HEK293 (cell line): Measurements from ENCODE around the gene KBTBD13.
A peak's percentile ranks its signal among the peaks of the same experiment; 100 is the strongest.
"Not testable (repeated sequence)": the region's sequence is repeated elsewhere in the genome, so short reads cannot be mapped to it uniquely, and the experiment has no call there.

Experiments used
- CTCF ChIA-PET: fragments of 350-600 bp; formaldehyde crosslinking; extraction: SDS; loops from one replicate; lab custom pipeline; 2021; ENCODE audit warnings: antibody characterized with exemption; lab: Yijun Ruan, JAX
- POLR2A ChIA-PET: fragments of 300-600 bp; formaldehyde crosslinking; extraction: SDS; loops from one replicate; lab custom pipeline; 2020; ENCODE audit warnings: antibody characterized with exemption, inconsistent platforms; lab: Yijun Ruan, JAX
- H3K27ac ChIP-seq: fragments of 200-500 bp; sonication (Bioruptor generic); 2 replicates; pipeline ENCODE4 v1.5.1; 2014; ENCODE audit warnings: low read depth, low read length, control low read depth, inconsistent platforms; ENCODE audit errors: extremely low read depth
- H3K36me3 ChIP-seq, 2 experiments: fragments of 200-500 bp in 1 of 2; sonication (Bioruptor generic) in 1 of 2; 1 replicate in 1 of 2; 2 replicates in 1 of 2; pipeline ENCODE4 v1.5.1; 2014 to 2017; ENCODE audit warnings: inconsistent platforms in 2 of 2, low read length in 2 of 2; ENCODE audit not compliant: control insufficient read depth in 2 of 2, insufficient read depth in 1 of 2
- H3K4me1 ChIP-seq: fragments of 200-500 bp; sonication (Bioruptor generic); 2 replicates; pipeline ENCODE4 v1.5.1; 2014; ENCODE audit warnings: mild to moderate bottlenecking, low read length, inconsistent platforms; ENCODE audit not compliant: control insufficient read depth, insufficient read depth
- H3K4me3 ChIP-seq: 2 replicates; pipeline ENCODE4 v1.5.1; 2011; ENCODE audit warnings: low read depth, mild to moderate bottlenecking, control low read depth, low read length, moderate library complexity
- H3K9me3 ChIP-seq: fragments of 200-500 bp; sonication (Bioruptor generic); 2 replicates; pipeline ENCODE4 v1.5.1; 2014; ENCODE audit warnings: low read depth, low read length, inconsistent platforms; ENCODE audit not compliant: control insufficient read depth, insufficient read depth
- GLIS1 ChIP-seq: fragments of 450-650 bp; formaldehyde crosslinking; IDR thresholded peaks from 2 replicates; pipeline ENCODE4 v1.5.1; 2016; ENCODE audit warnings: missing biosample characterization, missing genetic modification characterization
- PRDM2 ChIP-seq: fragments of 450-650 bp; formaldehyde crosslinking; IDR thresholded peaks from 2 replicates; pipeline ENCODE4 v1.5.1; 2016; ENCODE audit warnings: missing biosample characterization, missing genetic modification characterization, borderline replicate concordance
- ZFHX2 ChIP-seq: fragments of 450-650 bp; formaldehyde crosslinking; conservative IDR thresholded peaks from 2 replicates; pipeline ENCODE4 v1.5.1; 2016; ENCODE audit warnings: missing biosample characterization, missing genetic modification characterization
- ZNF155 ChIP-seq: fragments of 450-650 bp; formaldehyde crosslinking; IDR thresholded peaks from 2 replicates; pipeline ENCODE4 v1.5.1; 2016; ENCODE audit warnings: missing biosample characterization, missing genetic modification characterization
- ZNF221 ChIP-seq: fragments of 450-650 bp; formaldehyde crosslinking; IDR thresholded peaks from 2 replicates; pipeline ENCODE4 v1.5.1; 2017; ENCODE audit warnings: missing biosample characterization, missing genetic modification characterization, borderline replicate concordance
- ZNF473 ChIP-seq: fragments of 450-650 bp; formaldehyde crosslinking; IDR thresholded peaks from 2 replicates; pipeline ENCODE4 v1.5.1; 2017; ENCODE audit warnings: missing biosample characterization, missing genetic modification characterization
- ZNF530 ChIP-seq: fragments of 450-650 bp; formaldehyde crosslinking; IDR thresholded peaks from 2 replicates; pipeline ENCODE4 v1.5.1; 2016; ENCODE audit warnings: low read depth, missing biosample characterization, missing genetic modification characterization
- ZNF777 ChIP-seq: fragments of 450-650 bp; formaldehyde crosslinking; IDR thresholded peaks from 2 replicates; pipeline ENCODE4 v1.5.1; 2017; ENCODE audit warnings: missing biosample characterization, missing genetic modification characterization, borderline replicate concordance
- ZSCAN18 ChIP-seq: fragments of 450-650 bp; formaldehyde crosslinking; IDR thresholded peaks from 2 replicates; pipeline ENCODE4 v1.5.1; 2016; ENCODE audit warnings: missing biosample characterization, missing genetic modification characterization

The KBTBD13 gene

DNA sequence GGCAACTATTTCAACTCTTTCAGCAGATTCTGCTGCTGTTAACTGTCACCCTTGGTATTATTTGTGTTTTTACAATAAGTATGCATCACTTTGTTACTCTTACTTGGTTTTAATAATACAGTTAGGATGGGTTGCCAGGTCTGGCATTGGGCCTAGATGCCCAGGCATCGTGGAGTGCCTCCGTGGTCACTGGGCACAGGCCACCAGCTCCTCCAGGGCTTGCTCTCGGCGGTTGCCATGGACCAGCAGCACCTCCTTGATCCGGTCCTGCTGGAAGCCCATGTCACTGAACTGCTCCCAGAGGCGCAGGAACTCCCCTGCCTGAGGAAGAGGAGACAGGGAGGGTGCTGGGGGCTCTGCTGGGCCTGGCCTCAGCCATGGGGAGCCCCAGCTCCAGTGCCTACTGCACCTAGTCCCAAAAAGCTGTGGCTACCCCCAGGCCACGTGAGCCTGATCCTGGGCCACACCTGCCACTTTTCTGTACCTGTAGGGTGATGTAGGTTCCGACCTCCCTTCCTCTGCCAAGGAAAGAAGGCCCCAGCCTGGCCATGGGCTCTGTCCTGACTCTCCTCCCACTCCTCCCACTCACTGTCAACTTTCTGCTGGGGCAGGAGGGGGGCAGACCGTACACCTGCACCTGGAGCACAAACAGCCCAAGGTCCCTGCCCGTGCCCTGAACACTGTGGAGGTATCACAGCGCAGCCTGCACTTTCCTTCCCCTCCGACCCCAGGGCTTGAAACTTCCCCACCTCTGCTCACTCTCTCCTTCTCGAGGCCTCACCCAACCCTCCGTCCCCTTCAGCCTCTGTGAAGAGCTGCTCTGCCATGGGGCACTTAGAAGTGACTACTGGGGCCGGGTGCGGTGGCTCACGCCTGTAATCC is 16.6 kb downstream of the KBTBD13 start:
- Histone ChIP-seq H3K4me3 (no peak overlapping the region), H3K9me3 (no peaks in the 10 kb centered on the region), H3K4me1 (no peaks in the 10 kb centered on the region), H3K36me3 (peaks cover 0 to 11% of the 10 kb centered on the region in 2 experiments; a peak in 1 of 3 replicates), H3K27ac (no peak overlapping the region)
- ChIA-PET POLR2A (no interaction called here), CTCF (interaction anchor here (0.9 kb wide), 1 partner anchor 38 kb away, joined by 3 read pairs; no protein-coding TSS in a partner anchor)
- no peak for TF ChIP-seq PRDM2 (tag by site-specific recombination)
- TF ChIP-seq ZFHX2 (tag by site-specific recombination): peak; percentile 36; the same call in 1 of the 2 replicates

DNA sequence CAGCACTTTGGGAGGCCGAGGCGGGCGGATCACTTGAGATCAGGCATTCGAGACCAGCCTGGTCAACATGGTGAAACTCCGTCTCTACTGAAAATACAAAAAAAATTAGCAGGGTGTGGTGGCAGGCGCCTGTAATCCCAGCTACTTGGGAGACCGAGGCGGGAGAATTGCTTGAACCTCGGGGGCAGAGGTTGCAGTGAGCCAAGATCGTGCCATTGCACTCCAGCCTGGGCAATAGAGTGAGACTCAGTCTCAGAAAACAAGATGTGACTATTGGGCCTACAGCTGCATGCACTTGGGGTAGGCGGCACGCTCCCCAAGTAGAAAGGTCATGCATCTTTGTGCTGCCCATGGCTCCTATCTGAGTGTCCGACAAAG is 17.2 kb downstream of the KBTBD13 start:
- H3K9me3 ChIP-seq, H3K27ac ChIP-seq, POLR2A ChIA-PET, H3K4me3 ChIP-seq, H3K4me1 ChIP-seq: not testable (repeated sequence)
- peaks cover 0 to 17% of the 10 kb centered on the region in 2 experiments; a peak in 1 of 3 replicates for H3K36me3 ChIP-seq
- CTCF ChIA-PET: interaction anchor here (0.9 kb wide), 1 partner anchor 39 kb away, joined by 3 read pairs; no protein-coding TSS in a partner anchor

DNA sequence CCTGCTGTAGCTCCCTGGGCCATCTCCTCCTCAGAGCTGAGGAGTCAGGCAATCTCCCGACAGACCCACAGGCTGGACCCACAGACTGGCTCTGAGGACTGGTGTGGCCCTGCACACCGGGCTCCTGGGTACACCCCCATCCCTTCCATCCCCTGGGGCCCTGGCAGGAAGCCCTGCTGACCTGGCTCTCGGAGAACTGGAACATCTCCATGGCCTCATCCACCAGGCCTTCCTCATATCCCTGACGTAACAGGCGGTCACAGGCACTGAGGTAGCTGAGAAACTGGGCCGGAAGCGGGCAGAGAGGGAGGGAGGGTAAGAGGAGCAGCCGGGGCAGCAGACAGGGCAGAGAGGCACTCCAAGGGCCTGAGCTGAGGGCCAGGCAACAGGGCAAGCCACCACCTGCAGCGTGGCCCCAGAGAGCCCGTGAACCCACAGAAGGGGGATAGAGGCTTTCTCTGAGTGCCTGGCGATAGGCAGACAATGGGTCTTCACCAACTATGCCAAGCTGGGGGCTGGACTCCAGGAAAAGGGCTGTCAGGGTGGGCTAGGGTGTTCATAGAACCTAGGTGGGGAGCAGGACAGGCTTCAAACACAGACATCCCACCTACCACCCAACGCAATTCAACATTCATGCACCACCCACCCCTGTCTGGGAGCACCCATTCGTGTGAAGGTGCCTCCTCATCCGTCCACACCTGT is 17.9 kb downstream of the KBTBD13 start:
- no peak for TF ChIP-seq ZNF473
- peak; percentile 9; the same call in 1 of the 2 replicates for TF ChIP-seq GLIS1 (tag by site-specific recombination)
- TF ChIP-seq, all 188 proteins: peak for 1
- Histone ChIP-seq H3K4me1 (no peaks in the 10 kb centered on the region), H3K9me3 (no peaks in the 10 kb centered on the region), H3K4me3 (no peak overlapping the region), H3K36me3 (peaks cover 0 to 24% of the 10 kb centered on the region in 2 experiments; a peak in 1 of 3 replicates), H3K27ac (no peak overlapping the region)
- CTCF ChIA-PET: interaction anchor here (0.6 kb wide), 1 partner anchor 1316 kb away, joined by 3 read pairs; no protein-coding TSS in a partner anchor
- POLR2A ChIA-PET: no interaction called here

- Histone ChIP-seq H3K9me3 (no peaks in the 10 kb centered on the region), H3K36me3 (peaks cover 0 to 26% of the 10 kb centered on the region in 2 experiments; a peak in 2 of 3 replicates), H3K4me1 (no peaks in the 10 kb centered on the region), H3K4me3 (no peak overlapping the region), H3K27ac (no peak overlapping the region)
- no peak for TF ChIP-seq ZNF777 (tag by site-specific recombination)
- TF ChIP-seq GLIS1 (tag by site-specific recombination): peak; percentile 61; the same call in 1 of the 2 replicates
- no peak for TF ChIP-seq ZNF221 (tag by site-specific recombination)
- no peak for TF ChIP-seq ZNF155 (tag by site-specific recombination)
- no peak for TF ChIP-seq ZNF530
- no peak for TF ChIP-seq ZSCAN18
- CTCF ChIA-PET: interaction anchor here (0.6 to 1.3 kb wide), 3 partner anchors 8 to 1317 kb away, joined by 3 to 6 read pairs (median 3); no protein-coding TSS in a partner anchor
- POLR2A ChIA-PET: no interaction called here
These were observed 18.6 kb downstream of the KBTBD13 start for GRCh38 chr15:65095011-65095746.
